Activated B cell treated with CpG ODN at 0.5 μM for 24 hours (primary cell): ENCODE results near the gene ZDHHC5. TPM values are rescaled to one million over a fixed set of nuclear protein-coding genes. Genes with fewer than 3 reads are reported as not detected.

Source experiments
- ATAC-seq: fragments of 200-7000 bp; cut with Tn5 transposase; one replicate; pipeline ENCODE4 v1.10.0; 2021; ENCODE audit warnings: low read depth, mild to moderate bottlenecking, moderate library complexity
- CTCF ChIA-PET: fragments of 350-600 bp; sonication (Branson Sonifier 250); formaldehyde crosslinking; loops from one replicate; lab custom pipeline; 2021; ENCODE audit warnings: antibody characterized with exemption; lab: Charles Lee
- POLR2A ChIA-PET: fragments of 350-600 bp; sonication (Branson Sonifier 250); formaldehyde crosslinking; loops from one replicate; lab custom pipeline; 2021; ENCODE audit warnings: antibody characterized with exemption; lab: Charles Lee
- DNase-seq: peaks from one replicate; pipeline ENCODE4 v3.0.0; 2022
- H3K27ac Mint-ChIP-seq: one replicate; pipeline ENCODE4 v1.8.0; 2020; ENCODE audit warnings: mixed read lengths
- H3K27me3 Mint-ChIP-seq: one replicate; pipeline ENCODE4 v1.8.0; 2021; ENCODE audit warnings: mixed read lengths
- H3K36me3 Mint-ChIP-seq: one replicate; pipeline ENCODE4 v1.8.0; 2021; ENCODE audit warnings: low read depth, mixed read lengths
- H3K4me1 Mint-ChIP-seq: one replicate; pipeline ENCODE4 v1.8.0; 2021; ENCODE audit warnings: mixed read lengths
- H3K4me3 Mint-ChIP-seq: one replicate; pipeline ENCODE4 v1.8.0; 2020; ENCODE audit warnings: mild to moderate bottlenecking, mixed read lengths
- H3K9me3 Mint-ChIP-seq: one replicate; pipeline ENCODE4 v1.8.0; 2020; ENCODE audit warnings: mixed read lengths
- CTCF ChIP-seq: fragments of 200-600 bp; IDR thresholded peaks from one replicate; pipeline ENCODE4 v1.8.0; 2022; ENCODE audit warnings: antibody characterized with exemption, mild to moderate bottlenecking
- intact Hi-C: fragments of 100-400 bp; cut with micrococcal nuclease; formaldehyde crosslinking; loops from one replicate; pipeline ENCODE4 v1.15.1; 2024
- total RNA-seq: library from RNA; stranded (reverse); gene quantifications from 2 replicates; pipeline ENCODE4 v1.2.3, GENCODE V29; 2022

Gene ZDHHC5
- total RNA-seq, 1 donor from 2014 or later = 60.7 TPM

DNA sequence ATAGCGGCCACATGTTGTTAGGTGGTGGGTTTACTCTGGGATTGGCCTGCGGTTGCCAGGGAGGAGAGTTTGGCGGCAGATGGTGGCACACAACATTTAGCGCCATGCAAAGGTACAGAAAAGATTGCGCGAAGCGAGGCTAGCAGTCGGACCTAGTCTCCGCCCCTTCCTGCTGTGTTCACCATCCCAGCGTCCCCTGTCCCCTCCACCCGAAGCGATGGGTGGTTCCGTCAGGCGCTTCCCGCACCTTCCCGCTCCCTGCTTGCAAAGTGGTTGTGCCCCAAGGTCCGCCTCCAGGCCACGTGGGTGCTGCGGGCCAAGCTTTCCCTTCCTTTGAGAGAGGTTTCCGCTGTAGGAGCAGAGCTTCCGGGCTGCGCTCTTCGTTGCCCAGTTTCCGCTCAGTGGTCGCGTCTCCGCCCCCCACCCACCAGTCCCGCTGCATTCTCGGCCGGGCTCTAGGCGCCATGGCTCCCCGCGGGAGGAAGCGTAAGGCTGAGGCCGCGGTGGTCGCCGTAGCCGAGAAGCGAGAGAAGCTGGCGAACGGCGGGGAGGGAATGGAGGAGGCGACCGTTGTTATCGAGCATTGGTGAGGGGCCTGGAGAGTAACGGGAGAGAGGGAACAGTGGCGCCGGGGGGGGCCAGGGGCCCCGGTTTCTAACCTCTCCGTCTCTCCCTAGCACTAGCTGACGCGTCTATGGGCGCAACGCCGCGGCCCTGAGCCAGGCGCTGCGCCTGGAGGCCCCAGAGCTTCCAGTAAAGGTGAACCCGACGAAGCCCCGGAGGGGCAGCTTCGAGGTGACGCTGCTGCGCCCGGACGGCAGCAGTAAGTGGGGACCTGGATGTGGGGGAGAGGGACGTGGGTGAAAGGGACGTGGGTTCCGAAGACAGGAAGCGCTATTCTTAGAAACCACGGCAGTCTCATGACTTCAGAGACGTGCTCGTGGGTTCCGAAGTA lies 73.5 kb downstream of the ZDHHC5 start, which contains the start of gene SELENOH:
Gene SELENOH, plus strand, starts transcription at position 360 of the 955 bp plus-strand sequence. Its CDS starts 105 bp downstream, at position 465.
- peaks cover 78% of the 10 kb centered on the region for H3K36me3 Mint-ChIP-seq
- peak within 1 kb of the TSS; percentile 96 for H3K4me3 Mint-ChIP-seq
- POLR2A ChIA-PET = interaction anchor here (0.7 to 2.9 kb wide), 26 partner anchors 9 to 836 kb away, joined by 3 to 62 read pairs (median 6); partner anchors contain the start of genes BTBD18, CTNND1, MED19 and SSRP1
- no peaks in the 10 kb centered on the region for H3K27me3 Mint-ChIP-seq
- ATAC-seq (peak; percentile 90), DNase-seq (peak; percentile 84)
- TF ChIP-seq CTCF = no peak
- H3K4me1 Mint-ChIP-seq = peaks cover 30% of the 10 kb centered on the region
- H3K27ac Mint-ChIP-seq = peak within 1 kb of the TSS; percentile 98
- CTCF ChIA-PET = interaction anchor here (1.4 to 3.8 kb wide), 3 partner anchors 10 to 59 kb away, joined by 5 to 21 read pairs (median 10); partner anchors contain the start of genes BTBD18, MED19 and TMX2
- H3K9me3 Mint-ChIP-seq = no peaks in the 10 kb centered on the region
- intact Hi-C loops = loop anchor here (1.0 to 5.0 kb wide), 10 partner anchors 10 to 404 kb away; partner anchors contain the start of genes BTBD18, CTNND1, MED19 and P2RX3

DNA sequence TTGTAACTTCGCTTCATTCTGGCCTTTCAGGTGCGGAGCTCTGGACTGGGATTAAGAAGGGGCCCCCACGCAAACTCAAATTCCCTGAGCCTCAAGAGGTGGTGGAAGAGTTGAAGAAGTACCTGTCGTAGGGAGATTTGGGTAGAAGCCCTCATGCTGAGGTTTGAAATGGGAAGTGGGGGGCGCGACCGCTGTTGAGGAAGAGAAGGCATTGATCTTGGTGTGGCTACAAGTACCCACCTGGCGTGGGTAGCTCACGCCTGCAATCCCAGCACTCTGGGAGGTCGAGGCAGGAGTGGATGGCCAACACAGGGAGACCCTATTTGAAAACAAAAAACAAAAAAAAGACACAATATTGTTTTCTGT lies 74.2 kb downstream of the ZDHHC5 start:
- intact Hi-C loops = loop anchor here (1.0 to 5.0 kb wide), 2 partner anchors 13 to 405 kb away; partner anchors contain the start of genes P2RX3 and SSRP1
- Mint-ChIP-seq H3K4me1 (peaks cover 32% of the 10 kb centered on the region), H3K4me3 (peak overlapping the region; percentile 96), H3K36me3 (peaks cover 83% of the 10 kb centered on the region), H3K27me3 (no peaks in the 10 kb centered on the region), H3K27ac (peak overlapping the region; percentile 98), H3K9me3 (no peaks in the 10 kb centered on the region)
- DNase-seq (no peak), ATAC-seq (no peak)
- ChIA-PET POLR2A (interaction anchor here (0.7 to 2.9 kb wide), 21 partner anchors 8 to 836 kb away, joined by 3 to 62 read pairs (median 6); partner anchors contain the start of genes BTBD18, CTNND1, MED19 and TMX2), CTCF (interaction anchor here (0.5 to 3.8 kb wide), 4 partner anchors 9 to 58 kb away, joined by 3 to 21 read pairs (median 8); partner anchors contain the start of genes BTBD18, MED19 and TMX2)
- TF ChIP-seq CTCF = no peak

- Mint-ChIP-seq H3K36me3 (peaks cover 70% of the 10 kb centered on the region), H3K4me3 (peak overlapping the region; percentile 35), H3K4me1 (peaks cover 34% of the 10 kb centered on the region), H3K27me3 (no peaks in the 10 kb centered on the region), H3K9me3 (no peaks in the 10 kb centered on the region), H3K27ac (no peak overlapping the region)
- ATAC-seq (no peak), DNase-seq (no peak)
- intact Hi-C loops = loop anchor here (5.0 kb wide), 1 partner anchor 407 kb away; the partner anchor contains the start of genes P2RX3 and SSRP1
- ChIA-PET CTCF (interaction anchor here (2.6 kb wide), 1 partner anchor 56 kb away, joined by 13 read pairs; no protein-coding TSS in a partner anchor), POLR2A (interaction anchor here (0.8 to 1.0 kb wide), 3 partner anchors 32 to 56 kb away, joined by 3 to 5 read pairs (median 4); partner anchors contain the start of genes MED19 and TMX2)
- no peak for TF ChIP-seq CTCF
Measured at GRCh38 chr11:57744357-57744756, 76.4 kb downstream of the ZDHHC5 start.

DNA sequence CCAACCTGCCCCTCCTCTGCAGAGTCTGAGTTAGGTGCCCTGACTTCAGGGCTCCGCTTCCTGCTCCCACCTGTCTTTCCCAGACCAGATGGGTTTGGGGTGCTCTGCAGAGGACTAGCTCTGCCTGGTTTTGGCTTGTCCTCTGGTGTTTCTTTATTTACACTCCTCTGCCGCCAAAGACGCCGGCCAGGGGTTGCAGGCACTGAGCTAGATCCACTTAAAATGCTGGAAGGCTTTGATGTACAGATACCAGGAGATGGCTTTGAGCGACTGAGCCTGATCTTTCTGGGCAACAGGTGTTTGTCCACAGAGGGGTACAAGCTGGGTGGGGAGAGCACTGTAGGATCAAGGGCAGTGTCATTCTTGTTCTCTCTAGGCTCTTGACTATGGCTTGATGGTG lies 77.3 kb downstream of the ZDHHC5 start:
- H3K4me1 Mint-ChIP-seq = peaks cover 34% of the 10 kb centered on the region
- H3K27ac Mint-ChIP-seq = peak overlapping the region; percentile 56
- ATAC-seq = no peak
- intact Hi-C loops = no loop called here
- ChIA-PET POLR2A (interaction anchor here (0.5 to 0.9 kb wide), 6 partner anchors 40 to 408 kb away, joined by 3 to 5 read pairs (median 4); no protein-coding TSS in a partner anchor), CTCF (interaction anchor here (2.6 kb wide), 1 partner anchor 55 kb away, joined by 13 read pairs; no protein-coding TSS in a partner anchor)
- DNase-seq = no peak
- H3K27me3 Mint-ChIP-seq = no peaks in the 10 kb centered on the region
- H3K4me3 Mint-ChIP-seq = no peak overlapping the region
- peaks cover 64% of the 10 kb centered on the region for H3K36me3 Mint-ChIP-seq
- no peaks in the 10 kb centered on the region for H3K9me3 Mint-ChIP-seq
- no peak for TF ChIP-seq CTCF
